Prostate gland (tissue), 2 donors: Measurements from ENCODE around the gene CAMTA2.

Source experiments
- POLR2A ChIP-seq: fragments of 450-650 bp; IDR thresholded peaks from one replicate; pipeline ENCODE4 v1.6.1; 2016; ENCODE audit warnings: antibody characterized with exemption, mild to moderate bottlenecking
- POLR2AphosphoS5 ChIP-seq: sonication (generic); formaldehyde crosslinking; IDR thresholded peaks from one replicate; pipeline ENCODE4 v1.6.1; 2017; ENCODE audit warnings: antibody characterized with exemption
- TF ChIP-seq, protein P1 (sequence below), 4 experiments: fragments of 200-600 bp in 2 of 4; fragments of 450-650 bp in 2 of 4; sonication (generic) in 2 of 4; IDR thresholded peaks; 1 replicate in 3 of 4; 2 replicates in 1 of 4; pipeline ENCODE4 v1.5.1; 2016 to 2019; ENCODE audit warnings: antibody characterized with exemption in 4 of 4, mild to moderate bottlenecking in 2 of 4, moderate library complexity in 2 of 4

DNA sequence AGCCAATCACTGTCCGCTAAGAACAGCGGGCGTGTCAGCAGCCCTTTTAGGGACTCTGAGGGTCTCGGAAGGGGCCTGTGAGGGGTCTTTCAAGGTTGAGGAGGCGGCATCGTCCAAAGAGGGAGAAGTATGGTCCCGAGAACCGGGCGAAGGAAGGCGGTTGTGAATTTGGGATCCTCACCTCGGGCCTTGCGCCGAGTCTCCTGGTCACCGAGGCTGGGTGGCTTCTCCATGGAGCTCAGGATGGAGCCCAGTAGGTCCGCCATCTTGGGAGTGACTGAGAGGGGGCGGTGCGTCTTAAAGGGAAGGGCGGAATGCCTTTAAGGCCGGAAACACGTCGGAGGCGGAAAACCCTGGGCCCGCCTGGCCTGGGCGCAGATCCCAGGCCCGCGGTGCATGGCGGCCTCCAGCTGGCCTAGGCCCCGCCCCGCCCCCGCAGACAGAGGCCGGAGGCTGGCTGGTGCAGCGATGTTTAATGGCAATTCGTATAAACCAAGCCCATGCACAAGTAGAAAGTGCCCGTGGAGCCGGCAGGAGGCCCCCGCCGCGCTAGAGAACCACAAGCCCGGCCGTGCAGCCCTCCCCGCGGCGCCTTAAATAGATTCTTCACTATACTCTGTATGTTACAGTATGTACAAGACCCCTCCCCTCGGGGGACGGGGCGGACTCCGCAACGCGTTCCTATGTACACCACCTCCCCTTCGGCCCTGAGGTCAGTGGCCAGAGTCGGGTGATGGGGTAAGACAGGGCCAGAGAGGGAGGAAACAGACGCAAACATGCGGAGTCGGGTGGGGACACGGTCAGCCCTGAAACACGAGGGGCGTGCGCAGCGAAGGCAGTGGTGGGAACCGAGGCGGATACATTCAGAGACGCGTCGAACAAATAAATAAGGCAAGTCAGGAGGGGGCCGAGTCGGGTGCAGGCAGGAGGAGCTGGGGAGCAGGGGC, 19.7 kb downstream of the CAMTA2 start, which contains the start of gene SPAG7:
- TF ChIP-seq, protein P1, sequence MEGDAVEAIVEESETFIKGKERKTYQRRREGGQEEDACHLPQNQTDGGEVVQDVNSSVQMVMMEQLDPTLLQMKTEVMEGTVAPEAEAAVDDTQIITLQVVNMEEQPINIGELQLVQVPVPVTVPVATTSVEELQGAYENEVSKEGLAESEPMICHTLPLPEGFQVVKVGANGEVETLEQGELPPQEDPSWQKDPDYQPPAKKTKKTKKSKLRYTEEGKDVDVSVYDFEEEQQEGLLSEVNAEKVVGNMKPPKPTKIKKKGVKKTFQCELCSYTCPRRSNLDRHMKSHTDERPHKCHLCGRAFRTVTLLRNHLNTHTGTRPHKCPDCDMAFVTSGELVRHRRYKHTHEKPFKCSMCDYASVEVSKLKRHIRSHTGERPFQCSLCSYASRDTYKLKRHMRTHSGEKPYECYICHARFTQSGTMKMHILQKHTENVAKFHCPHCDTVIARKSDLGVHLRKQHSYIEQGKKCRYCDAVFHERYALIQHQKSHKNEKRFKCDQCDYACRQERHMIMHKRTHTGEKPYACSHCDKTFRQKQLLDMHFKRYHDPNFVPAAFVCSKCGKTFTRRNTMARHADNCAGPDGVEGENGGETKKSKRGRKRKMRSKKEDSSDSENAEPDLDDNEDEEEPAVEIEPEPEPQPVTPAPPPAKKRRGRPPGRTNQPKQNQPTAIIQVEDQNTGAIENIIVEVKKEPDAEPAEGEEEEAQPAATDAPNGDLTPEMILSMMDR (IDR thresholded peaks at IDR 0.05): peak in 2 of 4 experiments; percentile 3 to 24
- TF ChIP-seq POLR2AphosphoS5 (peak; percentile 91), POLR2A (peak; percentile 72)
